Left forelimb (tissue), 1 donor: Measurements from ENCODE around the gene WDR27.
"Not testable (repeated sequence)": the region's sequence is repeated elsewhere in the genome, so short reads cannot be mapped to it uniquely, and the experiment has no call there.

Experiments used
- DNase-seq: peaks from one replicate; pipeline ENCODE4 v3.0.0-alpha.2; 2018; ENCODE audit warnings: low spot score

The WDR27 gene

GRCh38 chr6:169660751-169661390, 41.0 kb downstream of the WDR27 start:
- DNase-seq: peak; percentile 56

GRCh38 chr6:169659820-169660610, 41.8 kb downstream of the WDR27 start:
- no peak for DNase-seq

GRCh38 chr6:169657284-169657610, 44.6 kb downstream of the WDR27 start:
- DNase-seq: no peak

- DNase-seq: no peak
Measured at GRCh38 chr6:169656546-169657283, 45.1 kb downstream of the WDR27 start.

GRCh38 chr6:169654598-169655391, 47.0 kb downstream of the WDR27 start:
- DNase-seq: peak; percentile 81

- no peak for DNase-seq
Measured at GRCh38 chr6:169653691-169654090, 48.1 kb downstream of the WDR27 start.

- DNase-seq: no peak
Measured at GRCh38 chr6:169652896-169653295, 48.9 kb downstream of the WDR27 start.

GRCh38 chr6:169651498-169651897, 50.3 kb downstream of the WDR27 start:
- no peak for DNase-seq

GRCh38 chr6:169650959-169651292, 50.9 kb downstream of the WDR27 start:
- no peak for DNase-seq

- no peak for DNase-seq
Measured at GRCh38 chr6:169650241-169650958, 51.4 kb downstream of the WDR27 start.

GRCh38 chr6:169648617-169649016, 53.2 kb downstream of the WDR27 start:
- no peak for DNase-seq

- no peak for DNase-seq
Measured at GRCh38 chr6:169648092-169648491, 53.7 kb downstream of the WDR27 start.

- no peak for DNase-seq
Measured at GRCh38 chr6:169647637-169648036, 54.2 kb downstream of the WDR27 start.

- DNase-seq: no peak
Measured at GRCh38 chr6:169646906-169647567, 54.8 kb downstream of the WDR27 start.

GRCh38 chr6:169645459-169645858, 56.4 kb downstream of the WDR27 start:
- not testable (repeated sequence) for DNase-seq

GRCh38 chr6:169643521-169643920, 58.3 kb downstream of the WDR27 start:
- no peak for DNase-seq

GRCh38 chr6:169642455-169642854, 59.4 kb downstream of the WDR27 start:
- no peak for DNase-seq

GRCh38 chr6:169641461-169642085, 60.3 kb downstream of the WDR27 start:
- DNase-seq: no peak

- no peak for DNase-seq
Measured at GRCh38 chr6:169640983-169641382, 60.8 kb downstream of the WDR27 start.

- DNase-seq: no peak
Measured at GRCh38 chr6:169640351-169640852, 61.4 kb downstream of the WDR27 start.
